ENCODE data around the gene GABPA.
A peak's percentile ranks its signal among the peaks of the same experiment; 100 is the strongest.
"Not testable (repeated sequence)": the region's sequence is repeated elsewhere in the genome, so short reads cannot be mapped to it uniquely, and the experiment has no call there.

Gene GABPA

DNA sequence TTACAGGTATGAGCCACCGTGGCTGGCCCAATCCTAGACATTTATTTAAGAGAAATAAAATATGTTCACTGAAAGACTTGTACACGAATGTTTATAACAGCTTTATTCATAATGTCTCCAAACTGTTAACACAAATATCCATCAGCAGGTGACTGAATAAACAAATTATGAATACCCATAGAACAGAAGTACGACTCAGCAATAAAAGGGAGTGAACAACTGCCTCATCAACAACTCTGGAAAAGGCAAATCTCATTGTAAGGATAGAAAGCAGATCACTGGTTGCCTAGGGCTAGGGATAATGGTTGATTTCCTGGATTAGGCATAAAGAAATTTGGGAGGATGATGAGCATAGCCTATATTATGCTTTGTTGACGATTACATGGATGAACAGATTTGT lies 41.7 kb downstream of the GABPA start:
- TF ChIP-seq, protein P1, sequence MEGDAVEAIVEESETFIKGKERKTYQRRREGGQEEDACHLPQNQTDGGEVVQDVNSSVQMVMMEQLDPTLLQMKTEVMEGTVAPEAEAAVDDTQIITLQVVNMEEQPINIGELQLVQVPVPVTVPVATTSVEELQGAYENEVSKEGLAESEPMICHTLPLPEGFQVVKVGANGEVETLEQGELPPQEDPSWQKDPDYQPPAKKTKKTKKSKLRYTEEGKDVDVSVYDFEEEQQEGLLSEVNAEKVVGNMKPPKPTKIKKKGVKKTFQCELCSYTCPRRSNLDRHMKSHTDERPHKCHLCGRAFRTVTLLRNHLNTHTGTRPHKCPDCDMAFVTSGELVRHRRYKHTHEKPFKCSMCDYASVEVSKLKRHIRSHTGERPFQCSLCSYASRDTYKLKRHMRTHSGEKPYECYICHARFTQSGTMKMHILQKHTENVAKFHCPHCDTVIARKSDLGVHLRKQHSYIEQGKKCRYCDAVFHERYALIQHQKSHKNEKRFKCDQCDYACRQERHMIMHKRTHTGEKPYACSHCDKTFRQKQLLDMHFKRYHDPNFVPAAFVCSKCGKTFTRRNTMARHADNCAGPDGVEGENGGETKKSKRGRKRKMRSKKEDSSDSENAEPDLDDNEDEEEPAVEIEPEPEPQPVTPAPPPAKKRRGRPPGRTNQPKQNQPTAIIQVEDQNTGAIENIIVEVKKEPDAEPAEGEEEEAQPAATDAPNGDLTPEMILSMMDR (IDR thresholded peaks at IDR 0.05; ENCODE audit: borderline replicate concordance, control extremely low read depth, extremely low read depth, insufficient read depth, missing control alignments), result no peak
- DNase-seq (ENCODE audit: low spot score), result no peak
- in situ Hi-C loops (cut with MboI; ENCODE audit: low sequenced_read_pairs, unreplicated experiment), result no loop called here

DNA sequence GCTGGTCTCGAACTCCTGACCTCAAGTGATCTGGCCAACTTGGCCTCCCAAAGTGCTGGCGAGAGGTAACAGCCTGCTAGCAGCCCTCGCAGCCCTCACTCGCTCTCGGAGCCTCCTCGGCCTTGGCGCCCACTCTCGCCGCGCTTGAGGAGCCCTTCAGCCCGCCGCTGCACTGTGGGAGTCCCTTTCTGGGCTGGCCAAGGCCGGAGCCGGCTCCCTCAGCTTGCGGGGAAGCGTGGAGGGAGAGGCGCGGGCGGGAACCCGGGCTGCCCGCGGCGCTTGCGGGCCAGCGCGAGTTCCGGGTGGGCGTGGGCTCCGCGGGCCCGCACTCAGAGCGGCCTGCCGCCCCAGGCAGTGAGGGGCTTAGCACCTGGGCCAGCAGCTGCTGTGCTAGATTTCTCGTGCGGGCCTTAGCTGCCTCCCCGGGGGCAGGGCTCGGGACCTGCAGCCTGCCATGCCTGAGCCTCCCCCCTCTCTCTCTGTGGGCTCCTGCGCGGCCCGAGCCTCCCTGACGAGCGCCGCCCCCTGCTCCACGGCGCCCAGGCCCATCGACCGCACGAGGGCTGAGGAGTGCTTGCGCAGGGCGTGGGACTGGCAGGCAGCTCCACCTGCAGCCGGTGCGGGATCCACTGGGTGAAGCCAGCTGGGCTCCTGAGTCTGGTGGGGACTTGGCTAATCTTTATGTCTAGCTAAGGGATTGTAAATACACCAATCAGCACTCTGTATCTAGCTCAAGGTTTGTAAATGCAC lies 43.5 kb downstream of the GABPA start:
- in situ Hi-C loops (cut with MboI; ENCODE audit: low sequenced_read_pairs, unreplicated experiment), result not testable (repeated sequence)

DNA sequence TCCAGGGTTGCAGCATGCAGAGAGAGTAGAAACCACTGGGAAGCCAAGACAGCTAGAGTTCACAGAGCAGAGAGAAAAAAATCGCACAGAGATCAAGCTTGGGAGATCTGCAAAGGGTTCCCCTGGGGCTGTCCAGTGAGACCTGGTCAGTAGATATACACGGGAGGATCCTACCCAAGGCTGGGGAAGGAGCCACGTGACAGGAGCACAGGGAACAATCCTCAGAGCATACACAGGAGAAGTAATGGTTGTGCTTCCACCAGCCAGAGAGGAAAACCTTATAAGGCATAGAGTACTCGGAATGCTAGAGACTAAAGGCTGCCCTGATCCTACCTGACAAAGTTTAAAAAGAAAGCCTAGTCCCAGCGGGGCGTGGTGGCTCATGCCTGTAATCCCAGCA lies 53.9 kb downstream of the GABPA start:
- in situ Hi-C loops (cut with MboI; ENCODE audit: low sequenced_read_pairs, unreplicated experiment), result no loop called here
- TF ChIP-seq, protein P1 (IDR thresholded peaks at IDR 0.05; ENCODE audit: borderline replicate concordance, control extremely low read depth, extremely low read depth, insufficient read depth, missing control alignments), result no peak
- no peak for DNase-seq (ENCODE audit: low spot score)

More for the DNA sequence above, 43.5 kb downstream of the GABPA start:
- not testable (repeated sequence) for DNase-seq (ENCODE audit: low spot score)

DNA sequence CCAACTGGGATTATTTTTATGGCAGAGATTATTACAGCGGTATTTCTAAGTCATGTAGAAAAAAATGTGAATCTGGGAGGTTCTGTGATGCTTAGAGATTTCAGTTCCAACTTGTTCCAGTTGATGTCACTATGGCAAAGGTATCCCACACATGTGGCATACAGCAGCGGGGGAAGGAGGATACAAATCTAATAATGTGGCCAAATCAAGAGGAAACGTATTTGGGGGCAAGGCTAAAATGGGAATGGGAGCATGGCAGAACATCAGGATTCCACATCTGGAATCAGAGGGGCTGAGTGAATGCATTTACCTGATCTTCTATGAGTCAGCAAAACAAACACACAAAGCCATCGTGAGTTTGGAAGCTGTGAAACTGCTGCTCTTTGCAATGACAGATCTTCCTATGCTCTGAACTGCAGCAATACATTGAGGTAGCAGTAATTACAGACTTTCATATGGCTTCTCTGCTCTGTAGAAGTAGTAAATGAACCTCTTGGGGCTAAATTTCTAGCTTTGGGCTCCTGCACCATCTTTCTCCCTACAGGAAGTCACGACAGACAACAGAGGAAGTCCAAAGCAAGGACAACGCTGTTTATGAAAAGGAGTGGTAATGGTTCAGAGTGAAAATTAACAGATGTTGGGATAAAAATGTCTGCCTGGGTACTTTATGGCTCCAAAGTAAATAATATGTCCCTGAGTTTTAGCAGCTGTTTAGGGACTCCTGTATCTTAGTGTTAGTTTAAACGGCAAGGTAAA lies 55.5 kb downstream of the GABPA start:
- TF ChIP-seq, protein P1 (IDR thresholded peaks at IDR 0.05; ENCODE audit: borderline replicate concordance, control extremely low read depth, extremely low read depth, insufficient read depth, missing control alignments), result peak; percentile 14
- DNase-seq (ENCODE audit: low spot score), result peak; percentile 22
- in situ Hi-C loops (cut with MboI; ENCODE audit: low sequenced_read_pairs, unreplicated experiment), result no loop called here

DNA sequence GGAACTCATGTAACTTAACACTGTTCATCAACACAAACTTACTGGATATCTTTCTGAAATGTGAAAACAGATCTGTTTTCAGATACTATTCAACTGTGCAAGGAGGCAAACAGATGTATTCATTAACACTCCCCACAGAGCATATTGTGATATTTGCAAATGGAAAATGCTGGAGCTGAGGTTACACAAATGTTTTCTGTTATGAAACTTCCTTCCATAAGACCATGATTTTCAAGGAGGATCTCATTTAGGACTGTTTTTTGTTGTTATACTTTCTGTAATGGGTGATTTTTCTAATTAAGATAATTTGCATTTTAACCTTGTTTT lies 56.1 kb downstream of the GABPA start:
- no peak for DNase-seq (ENCODE audit: low spot score)
- TF ChIP-seq, protein P1 (IDR thresholded peaks at IDR 0.05; ENCODE audit: borderline replicate concordance, control extremely low read depth, extremely low read depth, insufficient read depth, missing control alignments), result no peak
- in situ Hi-C loops (cut with MboI; ENCODE audit: low sequenced_read_pairs, unreplicated experiment), result no loop called here

GRCh38 chr21:25791319-25791718 lies 56.5 kb downstream of the GABPA start:
- DNase-seq (ENCODE audit: low spot score), result no peak
- TF ChIP-seq, protein P1 (IDR thresholded peaks at IDR 0.05; ENCODE audit: borderline replicate concordance, control extremely low read depth, extremely low read depth, insufficient read depth, missing control alignments), result no peak
- in situ Hi-C loops (cut with MboI; ENCODE audit: low sequenced_read_pairs, unreplicated experiment), result no loop called here

All from GM13976 (cell line).